Measurements from ENCODE around the gene DGKQ. TPM values are rescaled to one million over a fixed set of nuclear protein-coding genes. Genes with fewer than 3 reads are reported as not detected.

DGKQ gene
- total and polyA plus RNA-seq, 2 of the 8 experiments (the other 6 are each of a cell fraction or from before 2014, with no cell fraction given): 7.3 to 9.7 TPM

DNA sequence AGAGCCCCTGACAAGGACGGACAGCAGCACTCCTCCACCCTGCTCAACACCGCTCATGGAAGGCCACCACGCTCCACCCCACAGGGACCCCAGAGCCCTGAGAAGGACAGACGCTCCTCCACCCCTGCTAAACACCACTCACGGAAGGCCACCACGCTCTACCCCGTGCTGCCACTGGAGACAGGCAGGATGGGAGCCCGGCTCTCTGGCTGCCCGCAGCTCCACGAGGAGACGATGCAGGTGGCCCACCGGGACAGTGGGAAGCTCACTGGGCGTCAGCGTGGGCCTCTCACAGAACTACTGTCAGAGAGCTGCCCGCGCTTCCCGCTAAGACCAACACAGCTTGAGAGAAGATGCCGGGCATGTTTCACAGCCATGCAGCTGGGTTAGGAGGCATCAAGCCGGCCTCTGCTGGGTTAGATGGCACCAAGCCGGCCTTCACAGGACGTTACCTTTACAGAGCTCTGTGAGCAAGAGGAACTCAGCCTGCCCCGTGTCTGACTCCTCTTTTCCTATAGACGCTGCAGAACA is 62.1 kb downstream of the DGKQ start:
- H3K4ac ChIP-seq (replicated peaks; ENCODE audit: insufficient read length, low read depth, low read length): no peak overlapping the region
- ChIA-PET POLR2A (ENCODE audit: partially characterized antibody) (no interaction called here), CTCF (ENCODE audit: partially characterized antibody) (interaction anchor here (1.0 to 1.4 kb wide), 6 partner anchors 14 to 478 kb away, joined by 3 to 4 read pairs (median 3); no protein-coding TSS in a partner anchor)
- no peak overlapping the region for H2BK20ac ChIP-seq (ENCODE audit: low read length)
- H2BK5ac ChIP-seq (ENCODE audit: low read depth, low read length): no peak overlapping the region
- H2BK120ac ChIP-seq (replicated peaks; ENCODE audit: low read depth, low read length): no peak overlapping the region
- no peak overlapping the region for H3K23ac ChIP-seq (ENCODE audit: insufficient read length)
- peaks cover 3 to 20% of the 10 kb centered on the region in 2 experiments for H3K79me2 ChIP-seq (ENCODE audit: control insufficient read depth in 1 of 2, insufficient read depth in 2 of 2, low read length in 2 of 2)
- H3K9me3 ChIP-seq (ENCODE audit: insufficient read depth in 2 of 2, low read depth in 1 of 2, low read length in 1 of 2): peaks cover 0 to under 1% of the 10 kb centered on the region in 2 experiments; a peak in 1 of 4 replicates
- FAIRE-seq: no peak
- H4K91ac ChIP-seq (replicated peaks; ENCODE audit: insufficient read length, low read length): no peak overlapping the region
- H3K14ac ChIP-seq (ENCODE audit: insufficient read length): no peak overlapping the region
- no peaks in the 10 kb centered on the region for H3K4me1 ChIP-seq (replicated peaks in 1 of 4; ENCODE audit: control insufficient read depth in 3 of 4, insufficient read depth in 4 of 4, low read length in 3 of 4)
- peaks cover 2 to 4% of the 10 kb centered on the region in 2 experiments for H4K20me1 ChIP-seq (replicated peaks in 1 of 2; ENCODE audit: control insufficient read depth in 1 of 2, insufficient read depth in 2 of 2, low read length in 2 of 2)
- H2AFZ ChIP-seq (ENCODE audit: low read length): no peak overlapping the region
- no peak overlapping the region for H3K18ac ChIP-seq (ENCODE audit: extremely low read depth, low read length)
- DNase-seq (ENCODE audit: low read depth in 1 of 2, low spot score in 2 of 2): no peak
- H3K4me3 ChIP-seq (ENCODE audit: extremely low read depth in 1 of 4, insufficient read depth in 2 of 4, low read depth in 3 of 4, low read length in 4 of 4): no peak overlapping the region
- TF ChIP-seq CTBP2 (IDR thresholded peaks at IDR 0.05; ENCODE audit: borderline replicate concordance, insufficient read depth, insufficient read length, low read length) (no peak), TCF12 (IDR thresholded peaks at IDR 0.05; ENCODE audit: low read depth, low read length) (no peak), SIRT6 (IDR thresholded peaks at IDR 0.05; ENCODE audit: low read length) (no peak), SUZ12 (IDR thresholded peaks at IDR 0.05; ENCODE audit: low read length) (no peak), BACH1 (IDR thresholded peaks at IDR 0.05; ENCODE audit: low read length) (no peak), CREB1 (IDR thresholded peaks at IDR 0.05) (no peak)
- no peaks in the 10 kb centered on the region for H3K27me3 ChIP-seq (replicated peaks in 1 of 4; ENCODE audit: control insufficient read depth in 3 of 4, extremely low read depth in 1 of 4, insufficient read depth in 3 of 4, low read length in 3 of 4)
- 96% methylated on average over 23 of the region's 23 CpGs; no CpG with 5 or more reads in 1 of the 2 experiments for WGBS, 2 experiments (ENCODE audit: extremely low coverage in 1 of 2, insufficient coverage in 1 of 2, insufficient read length in 1 of 2, insufficient replicate concordance in 2 of 2, low coverage in 1 of 2, low lambda C conversion rate in 2 of 2, missing lambda C conversion rate in 1 of 2)
- H3K27ac ChIP-seq (ENCODE audit: low read depth, low read length): no peak overlapping the region
- no peak overlapping the region for H3K56ac ChIP-seq (replicated peaks; ENCODE audit: insufficient read length, low read depth, low read length)
- H2BK15ac ChIP-seq (ENCODE audit: low read length): no peak overlapping the region
- H3K9ac ChIP-seq (replicated peaks in 1 of 4; ENCODE audit: extremely low read depth in 1 of 4, low read depth in 3 of 4, low read length in 3 of 4): no peak overlapping the region
- H4K5ac ChIP-seq (ENCODE audit: insufficient read length, low read depth, low read length): no peak overlapping the region
- no peak overlapping the region; the same call in none of the 2 replicates for H4K8ac ChIP-seq (ENCODE audit: extremely low read depth, insufficient read depth, low read length)
- no peak overlapping the region for H3K4me2 ChIP-seq (ENCODE audit: insufficient read depth in 1 of 2, low read depth in 2 of 2, low read length in 2 of 2)
- H3K79me1 ChIP-seq (ENCODE audit: low read depth, low read length): peaks cover under 1% of the 10 kb centered on the region
- H3K23me2 ChIP-seq (ENCODE audit: low read depth, low read length): no peaks in the 10 kb centered on the region
- no peak overlapping the region for H2BK12ac ChIP-seq (ENCODE audit: low read depth, low read length)
- no peak overlapping the region for H2AK5ac ChIP-seq (ENCODE audit: low read depth, low read length)
- peaks cover 0 to 8% (median 3%) of the 10 kb centered on the region in 4 experiments; a peak in 3 of 8 replicates for H3K36me3 ChIP-seq (ENCODE audit: control insufficient read depth in 2 of 4, insufficient read depth in 4 of 4, low read length in 3 of 4)

Data from H1 (cell line).